ENCODE data around the gene NFKBIE. TPM values are rescaled to one million over a fixed set of nuclear protein-coding genes. Genes with fewer than 3 reads are reported as not detected.
"Not testable (repeated sequence)": the region's sequence is repeated elsewhere in the genome, so short reads cannot be mapped to it uniquely, and the experiment has no call there.

The NFKBIE gene
- total and polyA plus RNA-seq, 2 of the 13 experiments (the other 11 are each of a cell fraction or from before 2014, with no cell fraction given), result 6.7 to 14.5 TPM

- intact Hi-C loops (cut with micrococcal nuclease; ENCODE audit: unreplicated experiment), result no loop called here
- Histone ChIP-seq H3K9me3 (ENCODE audit: low read length) (no peaks in the 10 kb centered on the region), H3K4me1 (ENCODE audit: insufficient read depth, low read length) (peaks cover 53% of the 10 kb centered on the region), H3K9ac (ENCODE audit: insufficient read depth, low read depth, low read length) (no peak overlapping the region), H2AFZ (ENCODE audit: low read length) (no peak overlapping the region), H3K79me2 (ENCODE audit: insufficient read depth, low read length) (no peaks in the 10 kb centered on the region), H3K36me3 (replicated peaks in 1 of 2; ENCODE audit: control insufficient read depth in 1 of 2, insufficient read depth in 2 of 2, low read length in 2 of 2) (peaks cover 11 to 24% of the 10 kb centered on the region in 2 experiments), H3K27ac (ENCODE audit: extremely low read length, insufficient read depth, low read length) (no peak overlapping the region), H4K20me1 (ENCODE audit: insufficient read depth, low read length) (no peaks in the 10 kb centered on the region), H3K4me2 (ENCODE audit: low read depth, low read length) (no peak overlapping the region), H3K27me3 (ENCODE audit: control insufficient read depth in 1 of 2, insufficient read depth in 2 of 2, low read length in 2 of 2) (no peaks in the 10 kb centered on the region), H3K4me3 (replicated peaks in 1 of 3; ENCODE audit: insufficient read depth in 1 of 3, low read depth in 2 of 3, low read length in 3 of 3) (no peak overlapping the region)
- TF ChIP-seq HNF4A (CRISPR knock-in tag; IDR thresholded peaks at IDR 0.05), result no peak
- TF ChIP-seq, protein P1, sequence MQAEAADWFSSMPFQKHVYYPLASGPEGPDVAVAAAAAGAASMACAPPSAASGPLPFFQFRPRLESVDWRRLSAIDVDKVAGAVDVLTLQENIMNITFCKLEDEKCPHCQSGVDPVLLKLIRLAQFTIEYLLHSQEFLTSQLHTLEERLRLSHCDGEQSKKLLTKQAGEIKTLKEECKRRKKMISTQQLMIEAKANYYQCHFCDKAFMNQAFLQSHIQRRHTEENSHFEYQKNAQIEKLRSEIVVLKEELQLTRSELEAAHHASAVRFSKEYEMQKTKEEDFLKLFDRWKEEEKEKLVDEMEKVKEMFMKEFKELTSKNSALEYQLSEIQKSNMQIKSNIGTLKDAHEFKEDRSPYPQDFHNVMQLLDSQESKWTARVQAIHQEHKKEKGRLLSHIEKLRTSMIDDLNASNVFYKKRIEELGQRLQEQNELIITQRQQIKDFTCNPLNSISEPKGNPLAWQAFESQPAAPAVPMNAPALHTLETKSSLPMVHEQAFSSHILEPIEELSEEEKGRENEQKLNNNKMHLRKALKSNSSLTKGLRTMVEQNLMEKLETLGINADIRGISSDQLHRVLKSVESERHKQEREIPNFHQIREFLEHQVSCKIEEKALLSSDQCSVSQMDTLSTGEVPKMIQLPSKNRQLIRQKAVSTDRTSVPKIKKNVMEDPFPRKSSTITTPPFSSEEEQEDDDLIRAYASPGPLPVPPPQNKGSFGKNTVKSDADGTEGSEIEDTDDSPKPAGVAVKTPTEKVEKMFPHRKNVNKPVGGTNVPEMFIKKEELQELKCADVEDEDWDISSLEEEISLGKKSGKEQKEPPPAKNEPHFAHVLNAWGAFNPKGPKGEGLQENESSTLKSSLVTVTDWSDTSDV (CRISPR knock-in tag; IDR thresholded peaks at IDR 0.05), result peak; percentile 21; the same call in 1 of the 2 replicates
- TF ChIP-seq, protein P2, sequence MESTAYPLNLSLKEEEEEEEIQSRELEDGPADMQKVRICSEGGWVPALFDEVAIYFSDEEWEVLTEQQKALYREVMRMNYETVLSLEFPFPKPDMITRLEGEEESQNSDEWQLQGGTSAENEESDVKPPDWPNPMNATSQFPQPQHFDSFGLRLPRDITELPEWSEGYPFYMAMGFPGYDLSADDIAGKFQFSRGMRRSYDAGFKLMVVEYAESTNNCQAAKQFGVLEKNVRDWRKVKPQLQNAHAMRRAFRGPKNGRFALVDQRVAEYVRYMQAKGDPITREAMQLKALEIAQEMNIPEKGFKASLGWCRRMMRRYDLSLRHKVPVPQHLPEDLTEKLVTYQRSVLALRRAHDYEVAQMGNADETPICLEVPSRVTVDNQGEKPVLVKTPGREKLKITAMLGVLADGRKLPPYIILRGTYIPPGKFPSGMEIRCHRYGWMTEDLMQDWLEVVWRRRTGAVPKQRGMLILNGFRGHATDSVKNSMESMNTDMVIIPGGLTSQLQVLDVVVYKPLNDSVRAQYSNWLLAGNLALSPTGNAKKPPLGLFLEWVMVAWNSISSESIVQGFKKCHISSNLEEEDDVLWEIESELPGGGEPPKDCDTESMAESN (CRISPR knock-in tag; conservative IDR thresholded peaks at IDR 0.05), result no peak
- 94% methylated on average over 16 of the region's 16 CpGs for WGBS (ENCODE audit: low lambda C conversion rate)
- CTCF ChIA-PET (ENCODE audit: low intra/inter-chr PET ratio, low total read pairs), result interaction anchor here (2.6 to 5.3 kb wide), 3 partner anchors 11 to 137 kb away, joined by 18 to 38 read pairs (median 36); partner anchors contain the start of gene SLC29A1
- FAIRE-seq (no peak), DNase-seq (ENCODE audit: low spot score) (no peak), ATAC-seq (no peak)
- in situ Hi-C loops (cut with HindIII; ENCODE audit: extremely low pct_ligation_motif_present, low pct_unique_long_range_greater_than_20kb), result no loop called here
- BruUV-seq (replicated peaks), result no TSS peak
- POLR2A ChIA-PET, result interaction anchor here (3.7 kb wide), 1 partner anchor 9 kb away, joined by 20 read pairs; the partner anchor contains the start of gene SLC29A1
Measured at GRCh38 chr6:44232676-44233566, 32.4 kb downstream of the NFKBIE start.

DNA sequence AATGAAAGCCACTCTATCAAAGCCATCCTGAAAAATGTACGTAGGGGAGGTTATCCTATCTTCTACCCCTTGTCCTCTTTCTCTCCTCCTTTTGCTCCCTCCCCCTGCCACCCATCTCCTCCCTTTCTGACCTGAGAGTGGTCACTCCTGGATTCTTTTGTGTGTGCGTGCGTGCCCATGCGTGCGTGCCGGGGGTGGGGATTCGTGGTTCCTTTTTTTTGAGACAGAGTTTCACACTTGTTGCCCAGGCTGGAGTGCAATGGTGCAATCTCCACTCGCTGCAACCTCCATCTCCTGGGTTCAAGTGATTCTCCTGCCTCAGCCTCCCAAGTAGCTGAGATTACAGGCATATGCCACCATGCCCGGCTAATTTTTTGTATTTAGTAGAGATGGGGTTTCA is 33.9 kb downstream of the NFKBIE start:
- DNase-seq (ENCODE audit: low spot score); H4K20me1 ChIP-seq (ENCODE audit: insufficient read depth, low read length); H3K9me3 ChIP-seq (ENCODE audit: low read length); intact Hi-C loops (cut with micrococcal nuclease; ENCODE audit: unreplicated experiment); H3K4me2 ChIP-seq (ENCODE audit: low read depth, low read length); BruUV-seq (replicated peaks); FAIRE-seq; CTCF ChIA-PET (ENCODE audit: low intra/inter-chr PET ratio, low total read pairs); H3K9ac ChIP-seq (ENCODE audit: insufficient read depth, low read depth, low read length); in situ Hi-C loops (cut with HindIII; ENCODE audit: extremely low pct_ligation_motif_present, low pct_unique_long_range_greater_than_20kb); ATAC-seq; H3K4me3 ChIP-seq (replicated peaks in 1 of 3; ENCODE audit: insufficient read depth in 1 of 3, low read depth in 2 of 3, low read length in 3 of 3); H3K27ac ChIP-seq (ENCODE audit: extremely low read length, insufficient read depth, low read length); H2AFZ ChIP-seq (ENCODE audit: low read length); POLR2A ChIA-PET; H3K27me3 ChIP-seq (ENCODE audit: control insufficient read depth in 1 of 2, insufficient read depth in 2 of 2, low read length in 2 of 2); H3K79me2 ChIP-seq (ENCODE audit: insufficient read depth, low read length): not testable (repeated sequence)
- peaks cover 11 to 24% of the 10 kb centered on the region in 2 experiments for H3K36me3 ChIP-seq (replicated peaks in 1 of 2; ENCODE audit: control insufficient read depth in 1 of 2, insufficient read depth in 2 of 2, low read length in 2 of 2)
- WGBS (ENCODE audit: low lambda C conversion rate), result 98% methylated on average over 9 of the region's 9 CpGs
- peaks cover 48% of the 10 kb centered on the region for H3K4me1 ChIP-seq (ENCODE audit: insufficient read depth, low read length)

Measured in HepG2 (cell line).